Ishikawa (cell line): ENCODE measurements around the gene MS4A5.

ENCODE experiments used
- NFIC ChIP-seq: IDR thresholded peaks from 2 replicates; pipeline ENCODE4 v1.6.1; 2012
- REST ChIP-seq: IDR thresholded peaks from 2 replicates; pipeline ENCODE4 v1.6.1; 2012; ENCODE audit warnings: low read depth, mild to moderate bottlenecking

- TF ChIP-seq REST (no peak), NFIC (no peak)
These were observed 9.4 kb upstream of the MS4A5 start for GRCh38 chr11:60420015-60420414.
